Astrocyte (in vitro differentiated cells and primary cell): ENCODE measurements around the gene GRB7. TPM values are rescaled to one million over a fixed set of nuclear protein-coding genes. Genes with fewer than 3 reads are reported as not detected.

Source experiments
- DNase-seq: peaks from one replicate; pipeline ENCODE4 v3.0.0-alpha.2; 2010; ENCODE audit warnings: low read depth
- FAIRE-seq: peaks from 2 replicates; lab custom pipeline; 2011; peaks lifted over from hg19 to GRCh38; lab: Jason Lieb, UNC
- H2AFZ ChIP-seq: 2 replicates; pipeline ENCODE4 v1.6.0; 2012; ENCODE audit warnings: low read depth, low read length, inconsistent platforms
- H3K27ac ChIP-seq: 2 replicates; pipeline ENCODE4 v1.5.1; 2011; ENCODE audit warnings: low read depth, low read length, inconsistent platforms
- H3K27me3 ChIP-seq: 2 replicates; pipeline ENCODE4 v1.6.0; 2011; ENCODE audit warnings: low read length, inconsistent platforms; ENCODE audit not compliant: insufficient read depth
- H3K36me3 ChIP-seq: 2 replicates; pipeline ENCODE4 v1.5.1; 2011; ENCODE audit warnings: low read length, inconsistent platforms; ENCODE audit not compliant: insufficient read depth
- H3K4me1 ChIP-seq: 2 replicates; pipeline ENCODE4 v1.5.1; 2011; ENCODE audit warnings: low read length, inconsistent platforms; ENCODE audit not compliant: insufficient read depth
- H3K4me2 ChIP-seq: 2 replicates; pipeline ENCODE4 v1.6.0; 2012; ENCODE audit warnings: low read length, inconsistent platforms
- H3K4me3 ChIP-seq: 2 replicates; pipeline ENCODE4 v1.5.1; 2011; ENCODE audit warnings: low read depth, mild to moderate bottlenecking, low read length, inconsistent platforms; ENCODE audit not compliant: insufficient read depth
- H3K79me2 ChIP-seq: 2 replicates; pipeline ENCODE4 v1.6.0; 2012; ENCODE audit warnings: mild to moderate bottlenecking, low read length, inconsistent platforms; ENCODE audit not compliant: insufficient read depth
- H3K9ac ChIP-seq: 2 replicates; pipeline ENCODE4 v1.6.0; 2012; ENCODE audit warnings: mild to moderate bottlenecking, low read length, inconsistent platforms
- H3K9me3 ChIP-seq: 2 replicates; pipeline ENCODE4 v1.5.1; 2012; ENCODE audit warnings: low read depth, mild to moderate bottlenecking, low read length, inconsistent platforms; ENCODE audit not compliant: insufficient read depth
- H4K20me1 ChIP-seq: 2 replicates; pipeline ENCODE4 v1.6.0; 2012; ENCODE audit warnings: low read length, inconsistent platforms; ENCODE audit not compliant: insufficient read depth
- H3K27ac Mint-ChIP-seq: one replicate; pipeline ENCODE4 v1.8.0; 2021; ENCODE audit warnings: mild to moderate bottlenecking, mixed read lengths; ENCODE audit not compliant: unreplicated experiment
- H3K27me3 Mint-ChIP-seq: one replicate; pipeline ENCODE4 v1.8.0; 2021; ENCODE audit warnings: low read depth, mixed read lengths; ENCODE audit not compliant: unreplicated experiment
- H3K36me3 Mint-ChIP-seq: one replicate; pipeline ENCODE4 v1.8.0; 2021; ENCODE audit warnings: low read depth, mixed read lengths; ENCODE audit not compliant: unreplicated experiment
- H3K4me1 Mint-ChIP-seq: one replicate; pipeline ENCODE4 v1.8.0; 2021; ENCODE audit warnings: low read depth, mixed read lengths; ENCODE audit not compliant: unreplicated experiment
- H3K4me3 Mint-ChIP-seq: one replicate; pipeline ENCODE4 v1.8.0; 2021; ENCODE audit warnings: mild to moderate bottlenecking, moderate library complexity, mixed read lengths; ENCODE audit not compliant: unreplicated experiment
- H3K9me3 Mint-ChIP-seq: one replicate; pipeline ENCODE4 v1.8.0; 2021; ENCODE audit warnings: mild to moderate bottlenecking, mixed read lengths; ENCODE audit not compliant: unreplicated experiment
- CTCF ChIP-seq: IDR thresholded peaks from 2 replicates; pipeline ENCODE4 v1.5.1; 2011; ENCODE audit warnings: low read depth, mild to moderate bottlenecking, inconsistent platforms, low read length, moderate library complexity; ENCODE audit not compliant: insufficient read depth
- EZH2 ChIP-seq: IDR thresholded peaks from 2 replicates; pipeline ENCODE4 v1.6.1; 2012; ENCODE audit warnings: mild to moderate bottlenecking, low read length, inconsistent platforms; ENCODE audit not compliant: insufficient read depth
- total RNA-seq: library from RNA; stranded (reverse); gene quantifications from 2 replicates; pipeline ENCODE4 v1.2.1, GENCODE V29; 2021

GRB7 gene
- total RNA-seq, 1 donor from 2014 or later, result 3.3 TPM

DNA sequence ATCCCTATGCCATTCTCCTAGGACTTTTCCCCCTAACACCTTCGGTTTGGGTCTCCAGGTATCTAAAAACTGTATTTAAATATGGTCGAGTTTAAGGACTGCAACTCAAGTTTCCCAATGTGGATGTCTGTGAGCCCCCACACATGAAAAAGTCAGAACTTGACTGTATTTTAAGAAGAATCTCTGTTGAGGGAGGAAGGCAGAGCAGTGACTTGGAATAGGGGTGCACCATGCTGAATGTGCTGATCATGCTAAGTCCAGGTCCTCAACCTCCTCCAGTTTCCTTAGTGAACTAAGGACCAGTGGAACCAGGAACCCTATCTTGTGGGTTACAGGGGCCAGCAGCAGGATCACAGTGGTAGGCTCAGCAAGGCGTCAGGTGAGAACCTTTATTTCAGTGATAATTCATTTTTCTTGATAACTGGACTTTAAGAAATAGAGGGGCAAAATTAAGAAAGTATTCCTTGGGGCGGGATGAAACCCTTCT, 19.5 kb downstream of the GRB7 start:
- Mint-ChIP-seq H3K4me3 (no peak overlapping the region), H3K4me1 (peaks cover 44% of the 10 kb centered on the region), H3K27ac (peak overlapping the region; percentile 91), H3K9me3 (peaks cover 2% of the 10 kb centered on the region), H3K27me3 (no peaks in the 10 kb centered on the region), H3K36me3 (no peaks in the 10 kb centered on the region)
- DNase-seq, result no peak
- H4K20me1 ChIP-seq, result no peaks in the 10 kb centered on the region
- no peak for FAIRE-seq
- no peaks in the 10 kb centered on the region for H3K36me3 ChIP-seq
- H3K4me1 ChIP-seq, result peaks cover 19% of the 10 kb centered on the region
- no peak overlapping the region for H3K27ac ChIP-seq
- no peaks in the 10 kb centered on the region for H3K79me2 ChIP-seq
- H2AFZ ChIP-seq, result no peak overlapping the region
- H3K4me3 ChIP-seq, result no peak overlapping the region
- H3K9me3 ChIP-seq, result no peaks in the 10 kb centered on the region
- no peak overlapping the region for H3K9ac ChIP-seq
- TF ChIP-seq EZH2, result no peak
- TF ChIP-seq CTCF, result no peak
- H3K27me3 ChIP-seq, result no peaks in the 10 kb centered on the region
- H3K4me2 ChIP-seq, result no peak overlapping the region

DNA sequence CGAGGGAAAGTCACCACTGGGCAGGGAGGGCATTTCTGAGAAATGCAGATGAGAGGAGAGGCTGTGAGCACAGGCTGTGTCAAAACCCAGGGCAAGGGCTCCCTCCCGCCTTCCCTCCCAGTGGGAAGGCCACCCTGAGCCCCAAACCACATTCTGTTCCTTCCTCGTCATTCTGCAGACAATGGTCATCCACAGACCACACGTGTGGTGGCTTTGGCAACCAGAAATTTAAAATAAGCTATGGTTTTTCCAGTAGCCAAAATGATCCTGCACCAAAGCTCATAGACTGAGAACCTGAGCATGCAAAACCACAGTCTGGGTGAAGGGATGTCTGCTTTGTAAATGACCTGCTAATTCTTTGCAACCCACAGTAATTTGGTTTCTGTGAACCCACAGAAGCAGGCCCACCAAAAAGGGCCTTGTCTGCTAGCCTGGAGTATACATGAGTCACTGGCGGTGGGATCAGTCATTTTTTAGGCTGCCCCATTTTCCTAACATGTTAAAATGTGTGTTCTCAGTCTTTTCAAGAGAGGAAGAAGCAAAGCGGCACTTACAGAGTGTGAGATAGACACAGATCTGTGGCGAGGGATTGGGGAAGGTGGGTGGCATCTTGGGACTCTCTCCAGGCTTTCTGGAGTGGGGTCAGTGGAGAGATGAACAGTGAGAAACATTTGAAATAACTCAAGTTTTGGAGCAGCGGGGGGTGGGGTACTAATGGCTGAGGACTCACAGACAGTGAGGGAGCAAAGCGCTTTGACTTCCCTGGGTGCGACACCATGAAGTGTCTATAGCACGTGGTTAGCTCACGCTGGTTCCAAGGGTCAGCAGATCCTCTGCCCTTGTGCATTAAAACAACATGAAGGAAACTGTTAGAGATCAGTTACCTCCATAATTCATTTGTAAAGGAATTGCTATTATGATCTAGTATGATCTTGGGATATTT, 20.5 kb downstream of the GRB7 start:
- H3K4me2 ChIP-seq, result peak overlapping the region; percentile 32
- Mint-ChIP-seq H3K27me3 (no peaks in the 10 kb centered on the region), H3K4me1 (peaks cover 51% of the 10 kb centered on the region), H3K36me3 (no peaks in the 10 kb centered on the region), H3K9me3 (peaks cover 2% of the 10 kb centered on the region), H3K27ac (peak overlapping the region; percentile 93), H3K4me3 (peak overlapping the region; percentile 18)
- no peaks in the 10 kb centered on the region for H3K9me3 ChIP-seq
- no peaks in the 10 kb centered on the region for H4K20me1 ChIP-seq
- no peaks in the 10 kb centered on the region for H3K36me3 ChIP-seq
- H3K4me1 ChIP-seq, result peaks cover 24% of the 10 kb centered on the region
- no peaks in the 10 kb centered on the region for H3K27me3 ChIP-seq
- no peaks in the 10 kb centered on the region for H3K79me2 ChIP-seq
- no peak overlapping the region for H2AFZ ChIP-seq
- no peak overlapping the region for H3K27ac ChIP-seq
- no peak overlapping the region for H3K9ac ChIP-seq
- DNase-seq (peak; percentile 86), FAIRE-seq (no peak)
- TF ChIP-seq CTCF (no peak), EZH2 (no peak)
- H3K4me3 ChIP-seq, result no peak overlapping the region
